HEK293T (cell line): ENCODE results near the gene C5AR1.

Source experiments
- ARNT ChIP-seq: fragments of 450-650 bp; IDR thresholded peaks from 2 replicates; pipeline ENCODE4 v1.6.1; 2017; ENCODE audit warnings: mild to moderate bottlenecking
- FOXA1 ChIP-seq: fragments of 450-650 bp; IDR thresholded peaks from 2 replicates; pipeline ENCODE4 v1.6.1; 2016; ENCODE audit warnings: mild to moderate bottlenecking
- FOXM1 ChIP-seq: fragments of 450-650 bp; IDR thresholded peaks from 2 replicates; pipeline ENCODE4 v1.6.1; 2017; ENCODE audit warnings: mild to moderate bottlenecking, borderline replicate concordance
- TARDBP ChIP-seq: fragments of 450-650 bp; IDR thresholded peaks from 2 replicates; pipeline ENCODE4 v1.6.1; 2016
- TF ChIP-seq, protein P1 (sequence below): fragments of 450-650 bp; IDR thresholded peaks from 2 replicates; pipeline ENCODE4 v1.6.1; 2016

DNA sequence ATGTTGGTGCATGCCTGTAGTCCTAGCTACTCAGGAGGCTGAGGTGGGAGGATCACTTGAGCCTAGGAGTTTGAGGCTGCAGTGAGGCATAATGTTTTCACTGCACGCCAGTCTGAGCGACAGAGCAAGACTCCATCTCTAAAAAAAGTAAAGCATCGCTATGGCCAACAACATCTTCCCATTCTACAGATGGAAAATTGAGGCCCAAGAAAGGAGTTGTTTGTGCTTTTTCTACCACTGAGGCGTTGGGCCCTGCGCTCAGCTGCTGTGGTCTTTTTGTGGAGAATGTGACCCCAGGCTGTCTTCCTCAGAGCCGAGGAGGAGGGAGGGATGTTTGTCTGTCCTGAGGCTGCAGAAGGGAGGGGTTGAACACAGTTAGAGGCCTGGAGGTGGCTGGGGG is 21.8 kb downstream of the C5AR1 start:
- TF ChIP-seq ARNT = no peak
- TF ChIP-seq TARDBP = no peak
- TF ChIP-seq, protein P1, sequence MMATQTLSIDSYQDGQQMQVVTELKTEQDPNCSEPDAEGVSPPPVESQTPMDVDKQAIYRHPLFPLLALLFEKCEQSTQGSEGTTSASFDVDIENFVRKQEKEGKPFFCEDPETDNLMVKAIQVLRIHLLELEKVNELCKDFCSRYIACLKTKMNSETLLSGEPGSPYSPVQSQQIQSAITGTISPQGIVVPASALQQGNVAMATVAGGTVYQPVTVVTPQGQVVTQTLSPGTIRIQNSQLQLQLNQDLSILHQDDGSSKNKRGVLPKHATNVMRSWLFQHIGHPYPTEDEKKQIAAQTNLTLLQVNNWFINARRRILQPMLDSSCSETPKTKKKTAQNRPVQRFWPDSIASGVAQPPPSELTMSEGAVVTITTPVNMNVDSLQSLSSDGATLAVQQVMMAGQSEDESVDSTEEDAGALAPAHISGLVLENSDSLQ = no peak
- no peak for TF ChIP-seq FOXM1
- TF ChIP-seq FOXA1 = no peak
